Erythroblast (primary cell): Measurements from ENCODE around the gene PANX3.

Experiments used
- GATA1 ChIP-seq: IDR thresholded peaks from 2 replicates; pipeline ENCODE4 v1.6.1; 2011; ENCODE audit warnings: low read depth, mild to moderate bottlenecking, control low read depth, low read length, moderate library complexity
- POLR2A ChIP-seq: IDR thresholded peaks from 2 replicates; pipeline ENCODE4 v1.6.1; 2011; ENCODE audit warnings: mild to moderate bottlenecking, low read length

- TF ChIP-seq POLR2A, result no peak
- TF ChIP-seq GATA1, result no peak
Measured at GRCh38 chr11:124638500-124638899, 27.3 kb downstream of the PANX3 start.
